HG02798 (cell line): ENCODE results near the gene NDUFB8.

ENCODE experiments used
- ATAC-seq: cut with Tn5 transposase; IDR thresholded peaks from one replicate; pipeline ENCODE4 v1.9.1; 2021; ENCODE audit warnings: mild to moderate bottlenecking; ENCODE audit not compliant: unreplicated experiment, poor library complexity

Gene NDUFB8

GRCh38 chr10:100508691-100509150 is 20.9 kb downstream of the NDUFB8 start:
- ATAC-seq, result no peak

DNA sequence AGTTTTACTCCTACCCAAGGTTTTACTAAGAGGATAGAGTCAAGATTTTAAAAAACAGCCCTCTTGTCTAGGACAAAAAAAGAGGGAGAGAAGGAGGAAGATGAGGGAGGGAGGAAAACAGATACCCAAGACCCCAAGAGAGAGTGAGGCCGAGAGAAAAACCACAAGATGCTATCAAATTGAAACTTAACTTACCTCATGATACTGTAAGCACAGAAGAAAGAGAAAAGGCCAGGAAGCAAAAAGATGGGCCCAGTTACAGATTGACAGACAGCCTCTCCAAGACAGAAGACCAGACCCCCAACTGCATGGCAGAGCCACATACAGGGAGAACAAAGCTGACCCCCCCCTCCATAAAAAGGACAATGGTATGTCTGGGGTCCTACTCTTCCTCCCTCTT is 21.4 kb downstream of the NDUFB8 start:
- ATAC-seq, result no peak

GRCh38 chr10:100507357-100507732 is 22.3 kb downstream of the NDUFB8 start:
- no peak for ATAC-seq

- ATAC-seq, result no peak
These were observed 22.9 kb downstream of the NDUFB8 start for GRCh38 chr10:100506596-100507356.

- no peak for ATAC-seq
These were observed 24.5 kb downstream of the NDUFB8 start for GRCh38 chr10:100505164-100505563.

DNA sequence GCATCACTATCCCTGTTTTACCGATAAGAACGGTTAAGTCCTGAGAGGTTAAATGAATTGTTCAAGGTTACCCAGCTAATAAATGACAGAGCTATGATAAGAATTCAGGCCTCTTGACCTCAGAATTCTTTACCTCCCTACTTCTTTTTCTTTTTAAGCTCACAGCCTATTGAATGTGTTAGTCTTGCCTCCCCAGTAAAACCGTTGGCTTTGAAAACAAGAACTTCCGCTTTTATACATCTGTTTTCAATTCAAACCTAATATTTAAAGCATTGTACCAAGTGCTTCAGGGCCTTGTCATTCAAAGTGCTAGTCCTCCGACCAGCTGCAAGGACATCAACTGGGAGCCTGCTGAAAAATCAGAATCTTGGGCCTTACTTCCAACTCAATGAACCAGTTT is 25.6 kb downstream of the NDUFB8 start:
- ATAC-seq, result no peak

DNA sequence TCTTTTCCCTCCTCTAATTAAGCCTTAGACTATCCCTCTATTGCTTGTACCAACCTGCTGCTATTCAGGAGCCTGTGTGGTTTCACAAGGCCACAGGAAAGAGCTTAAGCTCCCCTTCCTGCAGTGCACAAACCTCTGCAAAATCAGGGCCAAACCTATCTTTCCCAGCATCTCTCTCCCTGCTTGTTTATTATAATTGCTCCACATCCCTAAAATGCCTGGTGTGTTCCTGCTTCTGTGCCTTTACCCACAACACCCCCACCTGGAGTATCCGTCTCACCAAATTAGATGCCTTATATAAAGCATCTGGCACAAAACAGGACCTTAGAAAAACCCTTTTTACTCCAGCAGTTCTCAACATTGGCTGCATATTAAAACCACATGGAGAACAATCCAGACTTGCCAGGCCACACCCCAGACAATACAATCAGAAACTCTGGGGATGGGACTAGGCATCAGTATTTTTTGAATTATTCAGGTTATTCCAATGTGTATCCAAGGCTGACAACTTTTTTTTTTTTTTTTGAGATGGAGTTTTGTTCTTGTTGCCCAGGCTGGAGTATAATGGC is 26.7 kb downstream of the NDUFB8 start:
- no peak for ATAC-seq

GRCh38 chr10:100501423-100501822 is 28.2 kb downstream of the NDUFB8 start:
- ATAC-seq, result no peak

- no peak for ATAC-seq
These were observed 31.6 kb downstream of the NDUFB8 start for GRCh38 chr10:100498059-100498458.

DNA sequence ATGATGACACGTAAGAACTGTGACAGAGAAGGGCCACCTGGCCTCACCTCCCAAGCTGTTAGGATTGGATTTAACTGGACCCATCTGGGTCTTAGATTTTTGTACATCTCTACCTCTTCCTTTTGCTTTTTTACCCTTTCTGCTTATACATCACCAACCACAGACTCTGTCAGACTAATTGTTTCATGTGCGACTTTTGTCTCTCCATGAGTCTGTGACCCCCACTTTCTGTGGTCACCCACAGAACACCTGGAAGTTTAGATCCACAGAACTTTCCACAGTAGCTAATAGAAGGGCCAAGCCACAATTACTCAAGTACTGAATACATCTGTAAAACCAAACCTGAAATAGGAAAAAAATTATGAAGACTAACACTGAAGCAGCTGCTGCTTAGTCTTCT is 33.1 kb downstream of the NDUFB8 start:
- no peak for ATAC-seq

- ATAC-seq, result no peak
These were observed 39.1 kb downstream of the NDUFB8 start for GRCh38 chr10:100490531-100490930.

DNA sequence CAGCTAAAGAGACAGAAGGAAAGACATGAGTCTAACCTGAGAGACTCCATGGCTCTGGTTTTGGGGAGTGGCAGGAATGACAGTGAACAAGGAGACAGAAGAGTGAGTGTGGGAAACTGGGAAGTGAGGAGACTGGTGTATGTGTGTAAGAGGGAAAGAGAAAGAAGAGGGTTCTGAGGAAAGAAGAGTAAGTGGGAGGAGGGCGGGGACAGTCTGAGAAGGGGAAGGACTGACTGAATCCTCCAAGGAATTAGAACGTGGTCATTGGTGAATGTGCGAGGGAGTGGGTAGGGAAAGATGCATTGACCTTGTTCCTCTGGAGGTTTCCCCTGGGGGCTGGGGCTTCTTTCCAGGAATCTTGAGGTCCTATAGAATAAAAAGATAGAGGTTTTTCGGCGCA is 40.3 kb downstream of the NDUFB8 start:
- no peak for ATAC-seq

DNA sequence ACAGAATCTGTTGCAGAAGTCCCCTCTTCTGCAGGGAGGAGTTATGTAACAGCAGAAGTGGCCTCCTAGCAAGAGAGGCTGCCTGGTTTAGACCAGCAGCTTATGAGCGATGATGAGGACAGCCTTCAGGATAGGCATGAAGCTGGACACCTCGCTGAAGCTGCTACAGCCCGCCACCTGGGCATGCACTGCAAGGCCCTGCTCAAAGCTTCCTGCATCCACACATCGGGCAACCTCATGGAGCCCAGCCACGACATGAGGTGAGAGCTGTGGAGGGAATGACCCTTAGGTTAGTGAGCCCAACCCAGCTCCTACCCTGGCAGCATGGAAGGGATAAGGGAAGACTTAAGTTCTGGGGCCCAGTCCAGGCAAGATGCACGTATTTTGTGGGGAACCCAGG is 42.1 kb downstream of the NDUFB8 start:
- no peak for ATAC-seq

DNA sequence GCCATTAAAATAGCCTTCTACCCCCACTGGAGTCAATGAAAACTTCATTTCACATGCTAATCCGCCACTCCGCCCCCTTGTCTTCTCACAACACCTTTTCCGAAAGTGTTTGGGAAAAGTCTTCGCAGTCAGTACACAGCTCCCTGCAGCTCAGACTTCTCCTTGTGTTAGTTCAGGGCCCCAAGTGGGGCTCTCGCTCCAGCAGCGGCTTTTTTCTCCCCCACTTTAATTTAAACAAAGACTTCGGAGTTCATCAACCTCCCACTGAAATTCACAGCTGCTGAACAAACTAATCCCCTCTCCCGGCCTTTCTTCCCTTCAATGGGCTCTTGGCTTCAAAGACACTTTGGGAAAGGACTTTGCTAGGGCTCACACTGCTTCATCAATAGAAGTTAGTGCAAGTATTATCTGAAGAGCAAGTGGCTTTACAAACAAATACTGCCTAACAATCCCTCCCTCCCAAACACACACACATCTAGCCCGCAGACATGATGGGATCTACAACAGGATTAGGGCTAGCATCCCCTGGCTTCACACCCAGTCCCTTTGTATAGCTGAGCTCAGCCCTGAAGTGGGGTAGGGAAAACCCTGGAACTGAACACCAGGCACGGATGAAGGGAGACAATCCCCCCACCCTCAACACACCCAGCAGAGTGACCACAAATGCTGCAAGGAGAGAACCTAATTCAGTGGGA is 43.7 kb downstream of the NDUFB8 start:
- no peak for ATAC-seq

GRCh38 chr10:100485366-100485765 is 44.3 kb downstream of the NDUFB8 start:
- ATAC-seq, result no peak

DNA sequence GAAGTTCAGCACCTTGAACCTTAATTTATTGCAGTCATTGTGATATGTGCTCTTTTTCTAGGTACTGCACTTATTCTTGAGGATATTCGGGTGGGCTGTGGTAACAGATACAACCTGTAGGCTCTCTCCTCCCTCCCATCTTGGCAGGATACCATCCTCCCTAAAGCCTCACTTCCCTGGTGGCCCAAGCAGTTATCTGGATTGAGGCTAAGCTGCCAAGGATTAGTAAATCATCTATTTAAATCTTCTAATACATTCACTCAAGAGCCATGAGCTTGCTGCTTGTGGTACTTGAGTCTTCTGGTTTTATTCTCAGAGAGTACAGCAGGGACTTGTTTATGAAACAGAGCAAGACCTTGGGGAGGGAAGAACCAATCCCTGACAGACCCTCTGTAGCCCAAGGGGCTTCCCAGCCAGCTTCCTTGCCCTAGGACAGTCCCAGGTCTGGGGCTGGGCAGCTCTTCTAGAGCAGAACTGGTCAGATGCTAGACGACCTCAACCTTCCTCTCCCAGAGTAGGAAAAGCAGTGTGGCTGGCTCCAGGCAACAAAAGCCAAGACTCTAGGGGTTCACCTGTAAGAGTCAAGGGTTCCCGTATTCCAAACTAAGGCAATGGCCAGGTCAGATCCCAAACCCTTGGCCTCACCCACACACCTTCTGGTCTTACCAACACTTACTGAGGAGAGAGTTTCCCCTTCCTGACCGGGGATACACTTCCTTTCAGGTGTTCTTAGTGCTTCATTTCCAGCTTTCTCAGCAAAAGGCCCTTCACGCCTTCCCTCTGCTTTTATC is 45.6 kb downstream of the NDUFB8 start:
- ATAC-seq, result no peak

DNA sequence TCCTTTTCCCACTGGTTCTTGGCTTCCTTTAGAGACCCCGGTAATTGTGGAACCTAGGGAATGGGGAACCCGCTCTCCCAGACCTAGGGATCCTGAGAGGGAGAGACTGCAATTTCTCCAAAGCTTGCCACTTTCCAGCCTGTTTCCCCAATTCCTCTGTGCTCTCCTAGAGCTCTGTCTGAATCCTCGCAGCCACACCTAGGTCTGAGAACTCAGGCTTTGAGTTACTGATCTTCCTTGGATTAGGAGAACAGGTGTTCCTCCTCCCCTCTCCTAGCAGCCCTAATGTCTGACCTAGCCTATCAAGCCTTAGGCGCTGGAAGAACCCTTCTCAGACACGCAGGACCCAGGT is 46.9 kb downstream of the NDUFB8 start:
- no peak for ATAC-seq

DNA sequence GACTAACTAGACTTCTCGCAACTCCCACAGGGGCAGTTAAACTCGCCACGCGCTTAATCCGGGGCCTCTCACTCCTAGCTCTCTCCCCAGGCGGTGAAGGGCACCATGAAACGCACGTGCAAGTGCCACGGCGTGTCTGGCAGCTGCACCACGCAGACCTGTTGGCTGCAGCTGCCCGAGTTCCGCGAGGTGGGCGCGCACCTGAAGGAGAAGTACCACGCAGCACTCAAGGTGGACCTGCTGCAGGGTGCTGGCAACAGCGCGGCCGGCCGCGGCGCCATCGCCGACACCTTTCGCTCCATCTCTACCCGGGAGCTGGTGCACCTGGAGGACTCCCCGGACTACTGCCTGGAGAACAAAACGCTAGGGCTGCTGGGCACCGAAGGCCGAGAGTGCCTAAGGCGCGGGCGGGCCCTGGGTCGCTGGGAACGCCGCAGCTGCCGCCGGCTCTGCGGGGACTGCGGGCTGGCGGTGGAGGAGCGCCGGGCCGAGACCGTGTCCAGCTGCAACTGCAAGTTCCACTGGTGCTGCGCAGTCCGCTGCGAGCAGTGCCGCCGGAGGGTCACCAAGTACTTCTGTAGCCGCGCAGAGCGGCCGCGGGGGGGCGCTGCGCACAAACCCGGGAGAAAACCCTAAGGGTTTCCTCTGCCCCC is 47.4 kb downstream of the NDUFB8 start:
- no peak for ATAC-seq

DNA sequence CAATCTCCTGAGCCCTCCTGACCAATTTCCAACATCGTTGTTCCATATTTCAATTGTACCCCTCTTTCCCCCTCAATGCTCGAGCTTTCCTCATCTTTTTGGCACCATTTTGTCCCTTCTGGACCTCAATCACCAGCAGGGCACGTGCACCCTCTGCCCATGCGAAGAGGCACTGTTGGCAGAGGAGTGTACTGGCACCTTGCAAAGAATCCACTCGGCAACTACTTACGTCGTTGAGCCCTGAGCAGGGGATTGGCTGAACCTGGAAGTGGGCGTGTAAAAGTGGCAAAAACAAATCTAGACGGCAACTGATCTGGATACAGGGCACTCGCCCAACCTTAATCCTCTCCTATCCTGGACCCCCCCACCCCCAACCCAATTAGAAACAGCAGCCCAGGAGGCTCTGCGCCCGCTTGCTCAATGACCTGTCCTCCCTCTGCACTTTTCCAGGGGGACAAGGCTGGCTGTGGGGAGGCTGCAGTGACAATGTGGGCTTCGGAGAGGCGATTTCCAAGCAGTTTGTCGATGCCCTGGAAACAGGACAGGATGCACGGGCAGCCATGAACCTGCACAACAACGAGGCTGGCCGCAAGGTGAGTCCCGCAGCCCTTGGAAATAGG is 48.1 kb downstream of the NDUFB8 start:
- ATAC-seq, result peak; percentile 98

DNA sequence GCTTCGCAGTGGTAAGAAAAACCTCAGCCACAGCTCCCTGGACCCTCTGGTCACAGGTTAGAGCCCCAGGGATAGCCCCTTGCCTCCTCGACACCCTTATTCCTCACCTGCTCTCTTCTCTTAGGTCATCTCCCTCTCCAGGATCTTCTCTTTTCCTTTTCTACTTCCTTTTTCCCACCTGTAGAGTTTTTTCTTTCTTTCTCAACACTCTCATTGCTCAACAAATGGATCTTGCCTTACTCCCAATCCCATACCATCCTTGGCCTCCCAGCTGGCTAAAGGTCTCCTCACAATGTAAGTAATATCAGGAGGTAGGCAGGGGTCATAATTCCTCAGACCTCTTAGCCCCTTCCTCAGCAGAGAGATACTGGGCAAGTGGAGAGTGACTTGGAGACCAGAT is 49.7 kb downstream of the NDUFB8 start:
- ATAC-seq, result no peak
